ENCODE measurements around the gene GLRX5.

DNA sequence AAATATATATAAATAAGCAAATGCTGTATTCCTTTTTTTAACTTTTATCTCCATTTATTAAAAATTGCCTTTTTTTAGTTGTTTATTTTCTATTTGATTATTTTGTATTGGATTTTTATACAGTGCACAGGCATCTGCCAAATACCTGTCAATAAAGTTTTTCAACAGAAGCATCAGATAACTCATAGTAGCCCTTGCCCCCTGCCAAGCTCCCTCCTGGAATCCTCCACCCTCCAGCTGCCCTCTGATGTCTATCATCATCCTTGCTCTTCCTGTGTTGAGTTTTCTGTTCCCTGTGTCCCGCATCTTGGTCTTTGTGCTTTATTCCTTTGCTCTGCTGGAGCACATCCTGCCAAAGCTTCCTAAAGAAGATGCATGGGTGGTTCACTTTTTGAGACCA lies 16.6 kb downstream of the GLRX5 start:
- TF ChIP-seq, protein P1, sequence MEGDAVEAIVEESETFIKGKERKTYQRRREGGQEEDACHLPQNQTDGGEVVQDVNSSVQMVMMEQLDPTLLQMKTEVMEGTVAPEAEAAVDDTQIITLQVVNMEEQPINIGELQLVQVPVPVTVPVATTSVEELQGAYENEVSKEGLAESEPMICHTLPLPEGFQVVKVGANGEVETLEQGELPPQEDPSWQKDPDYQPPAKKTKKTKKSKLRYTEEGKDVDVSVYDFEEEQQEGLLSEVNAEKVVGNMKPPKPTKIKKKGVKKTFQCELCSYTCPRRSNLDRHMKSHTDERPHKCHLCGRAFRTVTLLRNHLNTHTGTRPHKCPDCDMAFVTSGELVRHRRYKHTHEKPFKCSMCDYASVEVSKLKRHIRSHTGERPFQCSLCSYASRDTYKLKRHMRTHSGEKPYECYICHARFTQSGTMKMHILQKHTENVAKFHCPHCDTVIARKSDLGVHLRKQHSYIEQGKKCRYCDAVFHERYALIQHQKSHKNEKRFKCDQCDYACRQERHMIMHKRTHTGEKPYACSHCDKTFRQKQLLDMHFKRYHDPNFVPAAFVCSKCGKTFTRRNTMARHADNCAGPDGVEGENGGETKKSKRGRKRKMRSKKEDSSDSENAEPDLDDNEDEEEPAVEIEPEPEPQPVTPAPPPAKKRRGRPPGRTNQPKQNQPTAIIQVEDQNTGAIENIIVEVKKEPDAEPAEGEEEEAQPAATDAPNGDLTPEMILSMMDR (IDR thresholded peaks at IDR 0.05), result no peak
- TF ChIP-seq POLR2AphosphoS5 (IDR thresholded peaks at IDR 0.05) (no peak), POLR2A (IDR thresholded peaks at IDR 0.05) (no peak), EP300 (IDR thresholded peaks at IDR 0.05; ENCODE audit: low read depth) (no peak)
